A673 (cell line): Measurements from ENCODE around the gene NHEJ1.

ENCODE experiments used
- EZH2 ChIP-seq: fragments of 200-600 bp; sonication (generic); IDR thresholded peaks from 2 replicates; pipeline ENCODE4 v1.6.1; 2017; ENCODE audit warnings: borderline replicate concordance, low read depth, mild to moderate bottlenecking, mixed read lengths, antibody characterized with exemption, low read length; ENCODE audit not compliant: poor library complexity, severe bottlenecking
- TF ChIP-seq, protein P1 (sequence below): fragments of 300-800, 200-600 bp; sonication (generic); conservative IDR thresholded peaks from 2 replicates; pipeline ENCODE4 v1.5.1; 2017; ENCODE audit warnings: low read depth, mild to moderate bottlenecking, antibody characterized with exemption, low read length, moderate library complexity, mixed read lengths

DNA sequence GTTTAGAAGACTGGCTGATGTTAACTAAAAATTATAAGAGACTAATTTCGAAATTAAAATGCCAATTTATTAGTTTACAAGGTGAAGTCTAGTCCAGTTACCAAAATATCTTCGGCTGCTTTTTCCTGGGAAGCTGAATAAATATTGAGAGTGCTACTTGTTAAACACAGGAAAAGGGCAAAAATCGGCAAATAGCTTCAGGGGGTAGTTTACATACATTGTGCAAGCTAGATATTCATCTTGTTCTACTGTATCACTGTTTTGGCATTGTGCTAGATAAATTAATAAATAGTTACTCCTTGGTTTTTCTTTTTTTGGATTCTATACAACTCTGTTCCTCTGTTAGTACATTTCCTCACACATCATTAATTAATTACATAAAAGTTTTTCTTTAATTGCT lies 29.3 kb downstream of the NHEJ1 start:
- TF ChIP-seq, protein P1, sequence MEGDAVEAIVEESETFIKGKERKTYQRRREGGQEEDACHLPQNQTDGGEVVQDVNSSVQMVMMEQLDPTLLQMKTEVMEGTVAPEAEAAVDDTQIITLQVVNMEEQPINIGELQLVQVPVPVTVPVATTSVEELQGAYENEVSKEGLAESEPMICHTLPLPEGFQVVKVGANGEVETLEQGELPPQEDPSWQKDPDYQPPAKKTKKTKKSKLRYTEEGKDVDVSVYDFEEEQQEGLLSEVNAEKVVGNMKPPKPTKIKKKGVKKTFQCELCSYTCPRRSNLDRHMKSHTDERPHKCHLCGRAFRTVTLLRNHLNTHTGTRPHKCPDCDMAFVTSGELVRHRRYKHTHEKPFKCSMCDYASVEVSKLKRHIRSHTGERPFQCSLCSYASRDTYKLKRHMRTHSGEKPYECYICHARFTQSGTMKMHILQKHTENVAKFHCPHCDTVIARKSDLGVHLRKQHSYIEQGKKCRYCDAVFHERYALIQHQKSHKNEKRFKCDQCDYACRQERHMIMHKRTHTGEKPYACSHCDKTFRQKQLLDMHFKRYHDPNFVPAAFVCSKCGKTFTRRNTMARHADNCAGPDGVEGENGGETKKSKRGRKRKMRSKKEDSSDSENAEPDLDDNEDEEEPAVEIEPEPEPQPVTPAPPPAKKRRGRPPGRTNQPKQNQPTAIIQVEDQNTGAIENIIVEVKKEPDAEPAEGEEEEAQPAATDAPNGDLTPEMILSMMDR: no peak
- no peak for TF ChIP-seq EZH2
